Measurements from ENCODE around the gene TMPRSS3.

TMPRSS3 gene

GRCh38 chr21:42439284-42440186, 43.7 kb upstream of the TMPRSS3 start:
- TF ChIP-seq CTCF (IDR thresholded peaks at IDR 0.05), result no peak

GRCh38 chr21:42438316-42439205, 42.7 kb upstream of the TMPRSS3 start:
- TF ChIP-seq CTCF (IDR thresholded peaks at IDR 0.05), result no peak

GRCh38 chr21:42437786-42438185, 41.9 kb upstream of the TMPRSS3 start:
- no peak for TF ChIP-seq CTCF (IDR thresholded peaks at IDR 0.05)

GRCh38 chr21:42436914-42437313, 41.1 kb upstream of the TMPRSS3 start:
- no peak for TF ChIP-seq CTCF (IDR thresholded peaks at IDR 0.05)

GRCh38 chr21:42435833-42436232, 40.0 kb upstream of the TMPRSS3 start:
- TF ChIP-seq CTCF (IDR thresholded peaks at IDR 0.05), result no peak

- TF ChIP-seq CTCF (IDR thresholded peaks at IDR 0.05), result no peak
Measured at GRCh38 chr21:42435401-42435800, 39.5 kb upstream of the TMPRSS3 start.

- TF ChIP-seq CTCF (IDR thresholded peaks at IDR 0.05), result no peak
Measured at GRCh38 chr21:42434884-42435283, 39.0 kb upstream of the TMPRSS3 start.
